Fibroblast of peridontal ligament (primary cell): ENCODE results near the gene KCNS1.
"Not testable (repeated sequence)": the region's sequence is repeated elsewhere in the genome, so short reads cannot be mapped to it uniquely, and the experiment has no call there.

Source experiments
- DNase-seq: peaks from one replicate; pipeline ENCODE4 v3.0.0-alpha.2; 2010; ENCODE audit errors: extremely low read depth

KCNS1 gene

DNA sequence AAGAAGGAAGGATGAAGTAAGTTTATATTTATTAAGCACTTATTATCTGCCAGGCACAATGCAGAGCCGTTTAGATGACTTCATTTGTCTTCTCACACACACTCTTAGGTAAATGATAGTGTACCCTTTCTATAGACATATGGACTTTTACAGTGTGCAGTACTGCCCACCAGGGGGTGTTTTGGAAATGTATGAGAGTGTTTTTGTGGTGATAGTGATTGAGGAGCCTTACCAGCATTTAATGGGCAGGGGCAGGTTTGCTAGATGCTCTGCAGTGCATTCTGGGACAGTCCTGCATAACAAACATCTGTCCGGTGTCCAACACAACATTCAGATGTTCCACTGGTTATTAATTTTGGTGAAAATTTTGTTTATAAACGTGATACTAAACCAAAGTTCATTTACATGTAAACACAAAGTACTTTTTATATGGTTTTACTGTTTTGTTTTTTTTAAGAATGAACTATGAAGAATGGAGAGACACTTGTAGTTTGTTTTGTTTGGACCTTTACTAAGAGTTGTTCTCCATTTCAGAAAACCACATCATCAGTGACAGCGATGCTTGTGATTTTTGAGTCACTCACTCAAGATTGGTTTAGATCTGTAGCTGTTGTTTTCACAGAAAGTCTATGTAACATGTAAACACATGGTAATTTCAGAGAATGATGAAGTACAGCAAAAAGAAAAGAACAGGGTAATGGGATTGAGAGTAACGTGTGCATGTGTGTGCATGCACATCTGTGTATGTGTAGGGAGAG is 19.9 kb downstream of the KCNS1 start:
- peak; percentile 87 for DNase-seq

DNA sequence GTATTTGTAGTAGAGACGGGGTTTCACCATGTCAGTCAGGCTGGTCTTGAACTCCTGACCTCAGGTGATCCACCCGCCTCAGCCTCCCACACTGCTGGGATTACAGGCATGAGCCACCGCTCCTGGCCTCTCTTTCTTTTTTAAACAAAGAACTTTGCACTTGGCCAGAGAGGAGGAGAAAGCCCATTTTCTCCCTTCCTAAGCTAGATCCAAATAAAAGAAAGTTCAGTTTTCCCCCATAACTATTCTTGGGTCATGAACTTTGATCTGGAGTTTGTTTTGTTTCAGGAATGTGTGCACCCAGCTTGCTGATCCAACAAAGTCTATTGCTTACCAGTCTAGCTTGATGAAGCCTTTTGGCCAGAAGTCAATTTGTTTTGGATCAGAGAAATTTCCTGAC is 23.4 kb downstream of the KCNS1 start:
- DNase-seq, result no peak

GRCh38 chr20:45073221-45073620 is 27.7 kb downstream of the KCNS1 start:
- DNase-seq, result no peak

DNA sequence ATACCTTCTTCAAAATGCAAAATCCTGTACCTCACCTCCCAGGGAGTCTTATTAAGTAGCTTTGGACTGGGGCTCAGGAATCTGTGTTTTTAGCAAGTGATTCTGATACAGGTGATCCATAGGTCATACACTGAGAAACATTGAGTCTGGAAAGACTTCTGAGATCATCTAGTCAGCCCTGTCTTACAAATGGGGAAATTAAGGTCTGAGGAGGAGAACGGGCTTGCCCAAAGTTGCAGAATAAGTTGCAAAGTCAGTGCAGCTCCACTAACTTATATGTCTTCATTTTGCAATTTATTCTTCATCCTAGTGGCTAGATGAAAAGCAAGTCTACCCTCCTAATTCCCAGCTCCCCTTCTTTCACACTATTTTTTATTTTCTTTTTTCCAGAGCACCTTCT is 28.9 kb downstream of the KCNS1 start:
- no peak for DNase-seq

GRCh38 chr20:45070932-45071632 is 29.8 kb downstream of the KCNS1 start:
- no peak for DNase-seq

- DNase-seq, result no peak
Measured at GRCh38 chr20:45069261-45069660, 31.7 kb downstream of the KCNS1 start.

DNA sequence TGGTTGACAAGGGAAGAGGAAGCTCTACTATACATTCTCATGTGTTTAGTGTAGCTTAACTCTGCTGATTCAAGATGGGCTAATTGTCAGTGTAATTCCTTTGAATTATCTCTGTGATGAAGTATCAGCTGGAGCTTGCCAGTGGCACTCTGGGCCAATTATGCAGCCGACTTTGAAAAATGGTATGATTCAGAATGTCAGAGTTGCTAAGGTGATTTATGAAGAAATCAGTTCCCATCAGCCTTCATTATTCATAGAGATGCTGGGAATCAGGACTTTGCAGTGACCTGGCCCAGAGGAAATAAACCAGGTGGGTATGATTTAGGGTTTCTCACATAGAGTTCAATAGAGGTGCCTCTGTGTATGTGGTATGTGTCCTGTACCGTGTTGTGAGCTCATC is 33.4 kb downstream of the KCNS1 start:
- no peak for DNase-seq

GRCh38 chr20:45067087-45067486 is 33.8 kb downstream of the KCNS1 start:
- DNase-seq, result no peak

GRCh38 chr20:45066372-45066771 is 34.6 kb downstream of the KCNS1 start:
- peak; percentile 58 for DNase-seq

GRCh38 chr20:45064812-45065211 is 36.1 kb downstream of the KCNS1 start:
- peak; percentile 59 for DNase-seq

DNA sequence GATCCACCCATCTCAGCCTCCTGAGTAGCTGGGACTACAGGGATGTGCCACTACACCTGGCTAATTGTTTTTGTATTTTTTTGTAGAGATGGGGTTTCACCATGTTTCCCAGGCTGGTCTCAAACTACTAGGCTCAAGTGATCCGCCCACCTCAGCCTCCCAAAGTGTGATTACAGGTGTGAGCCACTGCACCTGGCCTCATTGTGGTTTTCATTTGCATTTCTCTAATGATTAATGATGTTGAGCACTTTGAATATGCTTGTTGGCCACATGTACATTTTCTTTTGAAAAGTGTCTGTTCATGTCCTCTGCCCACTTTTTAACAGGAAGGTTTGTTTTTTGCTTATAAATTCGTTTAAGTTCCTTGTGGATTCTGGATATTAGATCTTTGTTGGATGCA is 37.8 kb downstream of the KCNS1 start:
- DNase-seq, result not testable (repeated sequence)

DNA sequence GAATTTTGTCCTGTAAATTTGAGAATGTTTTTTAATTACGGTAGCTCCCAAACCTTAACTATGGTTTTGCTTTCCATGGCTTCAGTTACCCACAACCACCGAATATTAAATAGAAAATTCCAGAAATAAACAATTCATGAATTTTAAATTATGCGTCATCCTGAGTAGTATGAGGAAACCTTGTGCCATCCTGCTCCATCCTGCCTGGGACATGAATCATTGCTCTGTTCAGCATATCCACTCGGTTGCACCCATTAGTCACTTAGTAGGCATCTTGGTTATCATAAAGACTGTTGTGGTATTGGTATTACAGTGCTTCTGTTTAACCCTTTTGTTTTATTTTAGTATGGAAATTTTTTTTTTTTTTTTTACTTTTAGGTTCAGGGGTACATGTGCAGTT is 39.7 kb downstream of the KCNS1 start:
- DNase-seq, result peak; percentile 95

- no peak for DNase-seq
Measured at GRCh38 chr20:45060294-45060693, 40.6 kb downstream of the KCNS1 start.

- peak; percentile 66 for DNase-seq
Measured at GRCh38 chr20:45059022-45059728, 41.8 kb downstream of the KCNS1 start.

DNA sequence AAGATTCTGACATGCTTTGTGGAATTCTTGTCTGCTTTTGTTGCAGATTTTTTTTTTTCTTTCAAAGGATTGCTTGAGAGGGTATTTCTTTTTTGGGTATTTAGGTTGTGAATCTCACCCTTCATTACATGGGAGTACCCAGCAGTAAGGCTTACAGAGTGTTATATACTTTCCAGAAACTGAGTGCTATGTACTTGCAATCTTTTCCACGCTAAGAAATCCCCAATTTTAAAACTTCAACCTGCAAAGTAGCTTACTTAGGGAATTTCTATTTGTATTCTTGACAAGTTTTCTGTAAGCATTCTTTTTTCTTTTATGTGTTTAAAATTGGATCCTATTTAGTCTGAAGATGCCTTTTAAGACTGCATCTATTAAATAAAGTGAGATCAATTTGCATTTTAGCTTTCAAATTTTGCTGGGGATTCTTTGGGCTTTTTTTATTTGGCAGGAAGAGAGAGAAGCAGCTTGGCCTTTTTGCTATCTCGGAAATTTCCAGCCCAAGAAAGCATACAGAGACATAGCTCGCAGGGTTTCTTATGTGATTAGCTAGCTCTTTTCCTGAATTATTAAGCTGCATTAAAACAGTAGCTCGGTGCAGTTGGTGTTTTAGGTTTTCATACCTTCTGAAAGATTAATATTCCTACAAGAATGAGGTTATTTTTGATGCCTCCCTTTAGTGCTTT is 42.6 kb downstream of the KCNS1 start:
- no peak for DNase-seq

DNA sequence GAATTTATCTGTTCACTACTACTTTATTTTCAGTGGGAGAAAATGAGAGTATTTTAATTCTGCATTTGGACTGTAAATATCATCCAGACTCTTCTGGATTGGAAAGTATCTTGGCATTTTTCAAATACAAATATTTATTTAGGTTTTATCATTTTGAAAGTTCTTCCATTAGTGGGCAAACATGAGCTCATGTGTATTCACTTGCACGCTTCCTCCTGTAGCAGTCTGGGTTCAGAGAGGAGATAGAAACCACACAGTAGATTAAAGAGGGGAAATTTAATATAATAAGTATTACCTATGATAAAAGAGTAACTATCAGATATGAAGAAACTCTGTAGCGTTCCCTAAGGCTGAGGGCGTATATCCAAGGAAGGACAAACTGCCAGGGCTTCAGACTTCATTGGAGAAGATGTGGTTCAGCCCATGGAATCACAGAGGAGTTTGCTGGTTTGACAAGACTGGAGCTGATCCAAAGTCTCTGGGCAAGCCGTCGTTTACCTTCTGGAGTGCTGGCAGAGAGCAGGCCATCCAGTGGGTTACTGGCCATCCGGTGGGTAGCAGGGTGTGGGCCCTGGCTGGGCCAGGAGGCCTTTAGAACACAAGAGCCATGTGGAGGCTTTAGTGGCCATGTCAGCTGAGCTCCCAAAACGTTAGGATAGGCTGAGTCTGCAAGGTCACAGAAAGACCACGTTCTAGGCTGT is 44.3 kb downstream of the KCNS1 start:
- no peak for DNase-seq

- peak; percentile 86 for DNase-seq
Measured at GRCh38 chr20:45055056-45055455, 45.9 kb downstream of the KCNS1 start.

GRCh38 chr20:45053430-45054351 is 47.2 kb downstream of the KCNS1 start:
- DNase-seq, result peak; percentile 53

DNA sequence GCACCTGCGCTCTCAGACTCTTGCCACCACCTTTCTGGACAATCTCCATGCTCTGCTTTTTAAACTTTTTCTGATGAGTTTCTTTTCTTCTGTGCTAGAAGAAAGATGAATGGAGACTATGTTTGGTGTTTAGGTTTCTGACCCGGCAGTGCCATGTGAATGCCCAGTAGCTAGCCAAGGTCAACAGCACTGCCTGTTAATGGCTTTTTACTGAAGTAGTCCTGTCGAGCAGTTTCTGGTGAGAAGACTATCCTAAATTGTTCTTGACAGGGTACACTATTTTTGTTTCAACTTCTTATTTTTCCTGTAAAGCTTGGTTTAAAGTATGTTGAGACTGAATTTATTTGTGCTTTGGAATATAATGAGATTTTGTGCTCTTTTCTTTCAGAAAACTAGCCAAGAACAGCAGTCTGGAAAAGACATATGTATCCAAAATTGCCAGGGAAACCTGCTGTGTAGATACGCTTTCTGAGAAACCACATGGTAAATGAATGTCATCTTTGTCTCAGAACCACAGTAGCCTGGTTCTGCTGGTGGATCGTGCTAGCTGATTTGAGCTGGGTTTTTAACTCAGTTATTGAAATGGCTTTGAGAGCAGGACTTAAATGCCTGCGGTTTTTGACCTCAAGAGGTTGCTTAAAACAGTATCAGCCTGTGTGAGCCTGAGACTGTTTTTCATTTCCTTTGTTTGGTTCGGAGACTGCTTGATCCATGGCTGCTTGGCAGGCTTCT is 48.1 kb downstream of the KCNS1 start:
- peak; percentile 98 for DNase-seq
